ELR (cell line): ENCODE results near the gene NDUFAB1.
"Not testable (repeated sequence)": the region's sequence is repeated elsewhere in the genome, so short reads cannot be mapped to it uniquely, and the experiment has no call there.

ENCODE experiments used
- DNase-seq: peaks from one replicate; pipeline ENCODE4 v3.0.0-alpha.2; 2015; ENCODE audit warnings: low read depth

Gene NDUFAB1

DNA sequence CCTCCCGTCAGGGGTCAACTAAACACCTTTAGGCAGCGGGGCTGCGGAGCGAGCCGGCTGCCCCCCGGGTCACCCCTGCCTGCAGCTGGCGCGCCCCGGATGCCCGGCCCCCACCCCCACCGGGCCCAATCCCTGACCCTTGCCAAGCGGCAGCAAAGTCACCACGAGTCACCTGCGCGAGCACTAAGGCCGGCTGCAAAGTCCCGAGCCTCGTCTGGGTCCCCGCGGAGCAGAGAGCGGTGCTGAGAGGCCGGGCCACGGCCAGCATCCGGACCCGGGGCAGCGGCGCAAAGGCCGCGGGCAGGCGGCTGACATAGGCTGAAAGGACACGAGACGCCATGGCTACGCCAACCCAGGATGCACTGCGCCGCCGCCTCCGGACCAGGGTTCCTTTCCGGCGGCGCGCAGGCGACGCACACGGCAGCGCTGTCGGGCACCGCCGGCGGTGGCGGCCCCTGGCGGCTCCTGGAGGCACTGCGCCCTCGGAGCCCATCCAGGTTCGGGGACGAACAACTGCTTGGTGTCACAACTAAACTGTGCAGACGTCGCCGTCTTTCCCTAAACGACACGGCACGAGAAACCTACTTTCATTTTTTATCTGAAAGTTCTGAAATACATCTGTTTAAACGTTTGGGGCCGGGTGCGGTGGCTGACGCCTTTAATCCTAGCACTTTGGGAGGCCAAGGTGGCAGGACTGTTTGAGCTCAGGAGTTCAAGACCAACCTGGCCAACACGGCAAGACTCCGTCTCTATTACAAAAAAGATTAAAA lies at the start of gene NDUFAB1:
TSS of gene NDUFAB1 (minus strand) at position 366 of the 770 bp plus-strand sequence. CDS start at position 340, 26 bp downstream.
- DNase-seq: peak; percentile 89

DNA sequence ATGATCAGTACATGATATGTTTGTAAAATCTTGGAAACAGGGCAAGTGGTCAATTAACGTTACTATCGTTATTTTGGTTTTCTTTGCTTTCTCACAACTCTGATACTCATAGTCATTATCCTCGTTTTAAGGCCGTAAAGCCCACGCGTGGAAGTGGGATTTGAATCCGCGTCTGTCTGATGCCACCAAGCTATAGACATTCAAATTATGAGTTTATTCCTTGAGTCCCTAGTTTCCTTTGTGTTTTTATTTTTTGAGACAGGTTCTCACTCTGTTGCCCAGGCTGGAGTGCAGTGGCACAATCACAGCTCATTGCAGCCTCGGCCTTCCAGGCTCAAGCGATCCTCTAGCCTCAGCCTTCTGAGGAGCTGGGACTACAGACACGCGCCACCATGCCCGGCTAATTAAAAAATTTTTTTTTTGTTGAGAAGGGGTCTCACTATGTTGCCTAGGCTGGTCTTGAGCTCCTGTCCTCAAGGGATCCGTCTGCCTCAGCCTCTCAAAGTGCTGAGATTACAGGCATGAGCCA lies 46.2 kb upstream of the NDUFAB1 start:
- peak; percentile 5 for DNase-seq

DNA sequence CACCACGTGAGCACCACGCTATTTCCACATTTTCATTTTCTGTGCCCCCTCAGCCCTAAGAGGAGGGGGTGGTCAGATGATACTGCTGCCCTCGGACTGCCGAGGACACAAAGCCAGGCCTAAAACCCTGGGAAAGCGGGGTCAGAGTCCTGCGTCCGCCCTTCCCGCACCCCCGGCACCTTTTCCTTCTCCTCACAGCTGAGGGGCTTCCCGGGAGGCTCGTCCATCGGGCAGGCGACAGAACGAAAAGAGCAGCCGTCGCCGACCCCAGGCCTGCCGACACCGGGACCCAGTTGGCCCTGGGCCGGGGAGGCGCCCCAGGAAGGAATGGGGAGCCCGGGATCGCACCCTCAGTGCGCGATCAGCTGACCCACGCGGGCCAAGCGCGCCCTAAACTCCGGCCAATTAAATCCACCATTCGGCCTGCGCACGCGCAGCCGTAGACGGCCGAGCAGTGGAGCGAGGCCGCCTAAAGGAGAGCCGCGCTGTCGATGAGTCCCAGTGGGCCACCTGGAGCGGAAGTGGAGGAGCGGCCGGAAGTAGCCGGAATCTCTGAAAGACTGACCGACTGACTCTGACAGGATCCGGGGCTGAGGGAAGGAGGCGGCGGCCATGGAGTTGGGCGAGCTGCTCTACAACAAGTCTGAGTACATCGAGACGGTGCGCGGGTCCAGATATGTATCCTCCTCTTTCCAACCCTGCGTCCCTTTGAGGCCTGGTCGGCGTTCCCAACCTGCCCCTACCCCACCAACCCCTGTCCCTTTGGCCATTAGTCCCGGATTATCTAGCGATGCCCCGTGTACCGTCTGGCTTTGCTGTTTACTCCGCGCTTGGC lies 45.0 kb upstream of the NDUFAB1 start, which contains the start of the genes DCTN5 and PALB2:
TSS of gene DCTN5 (plus strand) at position 536 of the 835 bp plus-strand sequence. CDS start at position 613, 77 bp downstream.
TSS of gene PALB2 (minus strand) at position 380 of the 835 bp plus-strand sequence. CDS start at position 227, 153 bp downstream.
- peak; percentile 95 for DNase-seq

DNA sequence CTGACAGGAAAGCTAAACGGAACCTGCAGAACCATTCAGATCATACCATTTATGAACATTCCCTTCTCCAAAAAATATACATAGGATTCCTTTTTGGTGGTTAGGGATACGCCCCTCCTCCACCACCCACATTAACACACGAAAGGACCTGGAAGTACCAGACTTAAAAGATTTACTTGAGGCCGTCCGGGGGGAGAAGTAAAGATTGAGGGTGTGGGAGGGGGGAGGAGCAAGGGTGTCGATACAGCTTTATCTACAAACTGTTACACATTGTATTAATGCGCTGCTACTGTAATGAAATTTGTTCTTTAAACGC lies 44.5 kb upstream of the NDUFAB1 start:
- no peak for DNase-seq

DNA sequence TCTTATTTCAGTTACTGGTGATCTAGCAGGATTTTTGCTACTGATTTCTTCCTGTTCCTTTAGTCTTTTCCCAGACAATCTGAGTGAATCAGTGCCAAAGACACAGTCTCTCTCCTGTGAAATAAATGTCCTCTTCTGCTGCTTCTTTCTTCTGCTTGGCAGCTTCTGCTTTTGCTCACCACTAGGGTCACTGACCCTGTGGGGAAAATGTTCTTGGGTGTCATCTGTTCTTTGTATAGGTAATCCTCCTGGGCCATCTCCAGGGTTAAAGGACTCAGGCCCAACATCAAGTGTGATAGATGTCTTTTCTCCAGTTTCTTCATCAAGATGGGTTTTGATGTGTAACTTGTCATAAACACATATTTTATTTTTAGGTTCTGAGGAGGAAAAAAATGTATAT lies 39.8 kb upstream of the NDUFAB1 start:
- DNase-seq: no peak

DNA sequence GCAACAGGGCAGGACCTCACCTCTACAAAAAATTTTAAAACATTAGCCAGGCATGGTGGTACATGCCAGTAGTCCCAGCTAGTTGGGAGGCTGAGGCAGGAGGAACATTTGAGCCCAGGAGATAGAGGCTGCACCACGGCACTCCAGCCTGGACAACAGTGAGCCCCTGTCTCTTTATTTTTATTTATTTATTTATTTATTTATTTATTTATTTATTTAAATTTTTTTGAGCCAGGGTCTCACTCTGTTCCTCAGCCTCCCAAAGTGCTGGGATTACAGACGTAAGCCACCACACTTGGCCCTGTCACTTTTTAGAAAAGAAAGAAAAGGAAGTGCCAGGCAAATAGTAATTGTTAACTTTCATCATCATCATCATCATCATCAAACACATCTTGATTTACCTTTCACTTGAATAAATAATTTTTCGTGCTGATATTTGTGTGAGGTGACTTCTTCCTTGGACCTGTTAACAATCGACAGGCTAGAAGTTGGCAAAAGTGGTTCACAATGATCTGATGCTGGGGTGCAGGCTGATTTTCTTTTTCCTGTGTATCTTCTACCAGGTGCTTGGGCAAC lies 38.4 kb upstream of the NDUFAB1 start:
- DNase-seq: no peak

DNA sequence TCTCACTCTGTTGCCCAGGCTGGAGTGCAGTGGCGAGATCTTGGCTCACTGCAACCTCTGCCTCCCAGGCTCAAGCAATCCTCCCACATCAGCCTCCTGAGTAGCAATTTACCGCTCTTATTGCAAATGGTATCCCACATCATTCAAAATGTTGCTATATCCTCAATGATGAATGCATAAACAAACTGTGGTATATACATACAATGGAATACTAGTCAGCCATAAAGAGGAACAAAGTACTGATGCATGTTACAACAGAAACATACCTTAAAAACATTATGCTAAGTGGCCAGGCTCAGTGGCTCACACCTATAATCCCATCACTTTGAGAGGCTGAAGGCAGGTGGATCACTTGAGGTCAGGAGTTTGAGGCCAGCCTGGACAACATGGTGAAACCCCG lies 35.8 kb upstream of the NDUFAB1 start:
- DNase-seq: not testable (repeated sequence)

DNA sequence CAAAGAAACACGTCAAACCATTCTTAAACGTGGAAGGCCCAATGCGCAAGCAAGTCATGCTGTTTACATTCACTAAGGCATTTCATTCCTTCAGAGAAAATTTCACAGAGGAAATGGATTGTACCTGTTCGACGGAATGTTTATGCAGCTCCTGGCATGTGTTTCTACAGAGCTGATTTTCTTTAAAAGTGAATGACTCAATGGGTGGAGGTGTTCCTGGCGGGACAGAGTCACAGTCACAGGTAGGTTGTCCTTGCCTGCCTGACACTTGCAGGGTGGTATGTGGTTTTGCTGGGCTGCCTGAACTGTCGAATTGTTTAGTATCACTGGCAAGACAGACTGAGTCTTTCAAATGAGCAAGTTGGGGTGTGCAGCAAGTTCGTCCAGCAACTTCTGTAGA lies 33.4 kb upstream of the NDUFAB1 start:
- DNase-seq: no peak

DNA sequence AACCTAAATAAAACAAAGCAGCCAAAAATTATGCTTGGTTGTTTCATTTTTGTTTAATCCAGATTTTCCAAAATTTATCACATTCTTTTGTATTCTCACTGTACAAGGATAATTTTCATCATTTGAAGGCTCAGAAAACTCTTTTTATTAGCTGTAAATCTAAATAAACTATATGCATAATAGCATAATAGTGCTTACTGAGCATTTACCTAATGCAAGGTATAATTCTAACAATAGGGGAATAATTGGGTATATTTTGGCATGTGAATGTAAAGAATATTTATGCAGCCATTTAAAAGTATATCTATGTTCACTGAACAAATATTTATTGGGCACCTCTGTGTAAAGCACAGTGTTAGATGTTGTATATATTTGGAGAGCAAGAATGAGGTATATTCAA lies 28.0 kb upstream of the NDUFAB1 start:
- no peak for DNase-seq

DNA sequence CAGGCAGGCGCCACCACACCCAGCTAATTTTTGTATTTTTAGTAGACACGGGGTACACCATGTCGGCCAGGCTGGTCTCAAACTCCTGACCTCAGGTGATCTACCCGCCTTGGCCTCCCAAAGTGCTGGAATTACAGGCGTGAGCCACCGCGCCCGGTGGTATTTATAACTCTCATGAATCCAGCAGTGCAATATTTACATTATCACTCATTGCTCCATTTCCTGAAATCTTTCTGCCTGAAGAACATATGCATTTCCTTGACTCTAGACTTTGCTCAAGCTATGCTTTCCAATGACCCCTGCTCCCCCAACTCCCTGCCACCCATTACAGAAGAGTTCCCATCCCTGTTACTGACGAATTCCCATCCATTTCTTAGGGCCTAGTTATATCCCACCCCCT lies 19.7 kb upstream of the NDUFAB1 start:
- no peak for DNase-seq

DNA sequence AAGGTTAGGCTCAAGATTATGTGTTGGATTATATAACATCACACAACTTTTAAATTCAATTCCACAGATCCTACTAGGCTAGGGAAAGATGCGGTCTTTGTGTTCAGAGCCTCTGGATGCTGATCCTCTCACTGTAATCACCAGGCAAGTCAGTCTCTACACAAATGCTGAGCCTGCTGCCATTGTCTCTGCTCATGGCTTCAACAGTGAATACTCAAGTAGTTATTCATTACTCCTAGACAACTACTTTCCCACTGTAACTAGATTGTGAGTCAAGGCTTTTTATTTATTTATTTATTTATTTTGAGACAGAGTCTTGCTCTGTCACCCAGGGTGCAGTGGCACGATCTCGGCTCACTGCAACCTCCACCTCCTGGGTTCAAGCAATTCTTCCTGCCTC lies 15.8 kb upstream of the NDUFAB1 start:
- peak; percentile 4 for DNase-seq

DNA sequence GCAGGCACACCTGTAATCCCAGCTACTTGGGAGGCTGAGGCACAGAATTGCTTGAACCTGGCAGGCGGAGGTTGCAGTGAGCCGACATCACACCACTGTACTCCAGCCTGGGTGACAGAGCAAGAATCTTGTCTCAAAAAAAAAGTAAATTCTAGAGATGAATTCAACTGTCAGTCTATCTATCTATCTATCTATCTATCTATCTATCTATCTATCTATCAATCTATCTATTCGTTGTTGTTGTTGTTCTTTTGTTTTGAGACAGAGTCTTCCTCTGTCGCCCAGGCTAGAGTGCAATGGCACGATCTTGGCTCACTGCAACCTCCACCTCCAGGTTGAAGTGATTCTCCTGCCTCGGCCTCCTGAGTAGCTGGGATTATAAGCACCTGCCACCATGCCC lies 14.8 kb upstream of the NDUFAB1 start:
- not testable (repeated sequence) for DNase-seq

DNA sequence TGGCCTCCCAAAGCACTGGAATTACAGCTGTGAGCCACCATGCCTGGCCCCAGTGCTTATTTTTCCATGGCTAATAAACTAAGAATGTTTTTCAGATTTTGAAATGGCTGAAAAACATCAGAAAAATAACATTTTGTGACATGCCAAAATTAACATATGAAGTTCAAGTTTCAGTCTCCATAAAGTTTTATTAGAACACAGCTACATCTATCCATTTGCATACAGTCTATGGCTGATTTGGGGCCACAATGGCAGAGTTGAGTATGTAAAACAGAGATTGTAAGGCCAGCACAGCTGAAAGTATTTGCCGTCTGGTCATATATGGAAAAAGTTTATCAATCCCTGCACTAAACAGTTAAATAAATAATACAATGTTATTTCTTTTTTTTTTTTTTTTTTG lies 13.8 kb upstream of the NDUFAB1 start:
- DNase-seq: no peak

DNA sequence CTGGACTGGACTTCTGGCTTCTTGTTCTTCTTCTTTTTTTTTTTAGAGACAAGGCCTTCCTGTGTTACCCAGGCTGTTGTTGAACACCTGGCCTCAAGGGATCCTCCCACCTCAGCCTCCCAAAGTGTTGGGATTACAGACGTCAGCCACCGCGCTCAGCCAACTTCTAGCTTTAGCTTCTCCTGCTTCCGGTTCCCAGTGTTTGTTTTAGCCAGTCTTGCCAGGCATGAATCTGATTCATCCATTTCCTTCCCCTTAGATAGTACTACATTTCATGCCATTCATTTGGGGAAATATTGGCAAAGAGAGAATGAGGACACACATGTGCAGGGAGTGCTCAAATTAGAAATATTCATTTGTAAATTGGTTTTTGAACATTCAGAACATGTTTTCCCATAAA lies 12.1 kb upstream of the NDUFAB1 start:
- peak; percentile 76 for DNase-seq

DNA sequence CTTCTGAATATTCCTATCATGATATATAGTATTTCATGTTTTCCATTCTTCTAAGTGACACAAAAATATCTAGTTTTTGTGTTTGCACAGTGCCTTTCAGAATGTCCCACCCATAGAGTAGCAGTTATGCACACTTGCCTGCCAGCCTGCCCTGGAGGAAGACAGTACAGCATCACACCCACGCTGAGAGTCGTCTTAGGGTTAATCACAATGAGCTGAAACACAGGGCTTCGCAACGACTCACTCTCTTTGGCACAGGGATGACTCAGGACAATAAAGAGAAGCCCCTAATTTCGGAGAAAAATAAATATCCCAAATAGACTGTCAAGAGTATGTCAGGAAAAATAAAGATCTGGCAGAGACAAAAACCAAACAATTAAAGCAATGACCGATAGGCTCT lies 11.6 kb upstream of the NDUFAB1 start:
- peak; percentile 64 for DNase-seq

DNA sequence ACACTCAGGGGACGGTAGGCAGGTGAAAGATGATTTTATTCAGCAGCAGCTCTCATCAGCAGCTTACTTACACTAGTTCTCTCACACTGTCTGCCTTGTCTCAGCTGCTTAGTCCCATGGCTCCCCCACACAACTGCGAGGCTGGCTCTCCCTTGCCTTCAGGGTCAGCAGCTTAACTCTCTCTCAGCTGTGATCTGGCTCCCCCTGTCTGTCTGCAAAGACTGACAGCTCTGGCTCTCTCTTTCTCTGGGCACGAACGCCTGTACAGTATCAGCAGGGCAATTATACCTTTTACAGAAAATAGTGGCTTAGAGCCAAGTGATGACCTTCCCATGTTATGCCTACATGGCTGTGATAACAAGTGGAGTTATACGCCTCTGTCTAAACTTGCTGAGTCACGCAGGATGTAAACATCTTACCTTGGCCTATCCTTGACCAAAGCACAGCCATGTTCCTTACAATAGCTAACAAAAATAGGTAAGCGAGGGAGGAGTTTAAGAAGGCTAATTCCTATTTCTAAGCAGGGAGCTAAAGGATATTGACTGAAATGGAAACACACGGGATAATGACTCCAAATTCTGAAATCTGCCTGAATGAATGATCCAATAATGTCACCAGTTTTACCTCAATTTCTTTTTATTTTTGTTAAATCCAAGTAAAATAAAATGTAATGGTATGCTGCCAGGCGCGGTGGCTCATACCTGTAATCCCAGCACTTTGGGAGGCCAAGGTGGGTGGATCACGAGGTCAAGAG lies 1.1 kb upstream of the NDUFAB1 start:
- peak; percentile 45 for DNase-seq

DNA sequence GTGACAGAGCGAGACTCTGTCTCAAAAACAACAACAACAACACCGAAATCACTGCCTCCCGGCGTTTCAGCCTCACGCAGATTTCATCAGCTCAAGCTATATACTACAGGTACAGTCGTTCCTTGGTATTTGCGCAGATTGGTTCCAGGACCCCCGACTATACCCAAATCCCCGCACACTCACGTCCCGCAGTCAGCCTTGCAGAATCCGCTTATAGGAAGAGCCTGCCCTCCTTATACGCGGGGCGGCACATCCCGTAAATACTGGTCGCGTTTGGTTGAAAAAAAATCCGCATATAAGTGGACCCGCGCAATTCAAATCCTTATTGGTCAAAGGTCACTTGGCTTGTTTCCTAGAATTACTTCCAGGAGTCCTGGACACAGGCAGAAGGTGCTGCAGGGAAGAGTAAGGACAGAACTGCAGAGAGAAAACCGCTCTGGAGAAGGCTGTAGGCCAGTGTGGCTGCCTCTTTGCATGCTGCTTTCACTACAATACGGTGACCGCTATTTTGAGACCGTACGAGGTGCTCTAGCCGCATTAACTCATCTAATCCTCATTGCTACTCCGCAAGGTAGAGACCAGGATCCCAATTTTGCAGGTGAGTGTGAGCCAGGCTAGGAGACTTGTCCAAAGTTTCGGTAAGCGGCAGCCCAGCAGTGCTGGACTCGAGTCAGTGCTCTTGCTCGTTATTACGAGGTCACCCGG lies 718 bp downstream of the NDUFAB1 start:
- peak; percentile 17 for DNase-seq

DNA sequence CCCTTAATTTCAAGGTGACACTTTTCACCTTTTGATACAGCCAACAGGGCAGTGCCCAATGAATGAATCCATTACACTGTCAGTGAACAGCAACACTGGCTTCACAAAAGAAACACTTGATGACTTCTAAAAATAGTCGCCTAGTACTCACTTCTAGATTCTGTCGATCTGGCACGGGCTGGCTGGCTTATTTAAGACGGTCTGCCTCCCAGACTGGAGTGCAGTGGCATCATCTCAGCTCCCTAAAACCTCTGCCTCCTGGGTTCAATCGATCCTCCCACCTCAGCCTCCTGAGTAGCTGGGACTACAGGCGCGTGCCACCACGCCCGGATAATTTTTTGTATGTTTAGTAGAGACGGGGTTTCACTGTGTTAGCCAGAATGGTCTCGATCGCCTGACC lies 1.9 kb downstream of the NDUFAB1 start:
- no peak for DNase-seq

DNA sequence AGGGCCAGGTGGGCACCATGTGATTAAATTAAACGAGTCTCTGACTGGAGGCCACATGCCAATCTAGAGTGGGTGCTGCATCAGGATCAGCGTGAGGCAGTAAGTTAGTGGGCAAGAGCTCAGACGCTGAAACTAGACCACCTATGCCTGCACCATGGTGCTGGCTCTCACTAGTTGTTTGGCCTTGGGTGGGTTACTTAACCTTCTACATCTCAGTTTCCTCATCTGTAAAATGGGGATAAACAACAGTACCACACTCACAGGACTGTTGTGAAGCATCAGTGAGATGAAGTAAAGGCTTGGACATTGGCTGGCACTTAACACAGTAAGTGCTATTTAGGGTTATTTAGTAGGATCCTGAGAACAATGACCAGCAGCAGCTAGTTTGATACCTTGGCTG lies 5.9 kb downstream of the NDUFAB1 start:
- DNase-seq: no peak

DNA sequence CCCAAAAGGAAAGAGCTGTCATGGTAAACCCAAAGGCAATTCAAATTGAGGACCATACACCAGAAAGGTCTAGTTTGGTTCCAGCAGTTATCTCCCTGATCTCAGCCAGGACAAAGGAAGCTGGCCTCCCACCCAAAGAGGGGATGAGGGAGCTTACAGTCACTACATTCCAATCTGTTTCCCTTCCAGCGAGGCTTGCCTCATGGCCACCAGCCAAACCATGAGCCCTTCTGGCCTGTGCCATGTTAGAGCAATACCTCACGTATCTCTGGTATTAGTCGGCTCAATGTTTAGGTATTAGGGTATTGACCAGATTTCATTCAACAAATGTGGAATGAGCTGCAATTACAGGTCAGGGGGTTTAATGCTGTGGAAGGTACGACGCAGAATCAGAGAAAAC lies 8.4 kb downstream of the NDUFAB1 start:
- DNase-seq: peak; percentile 96
